Astrocyte (in vitro differentiated cells and primary cell): Measurements from ENCODE around the gene PPP1R14C. TPM values are rescaled to one million over a fixed set of nuclear protein-coding genes. Genes with fewer than 3 reads are reported as not detected.

Experiments used
- DNase-seq: peaks from one replicate; pipeline ENCODE4 v3.0.0-alpha.2; 2010; ENCODE audit warnings: low read depth
- FAIRE-seq: peaks from 2 replicates; lab custom pipeline; 2011; peaks lifted over from hg19 to GRCh38; lab: Jason Lieb, UNC
- H2AFZ ChIP-seq: 2 replicates; pipeline ENCODE4 v1.6.0; 2012; ENCODE audit warnings: low read depth, low read length, inconsistent platforms
- H3K27ac ChIP-seq: 2 replicates; pipeline ENCODE4 v1.5.1; 2011; ENCODE audit warnings: low read depth, low read length, inconsistent platforms
- H3K27me3 ChIP-seq: 2 replicates; pipeline ENCODE4 v1.6.0; 2011; ENCODE audit warnings: low read length, inconsistent platforms; ENCODE audit not compliant: insufficient read depth
- H3K36me3 ChIP-seq: 2 replicates; pipeline ENCODE4 v1.5.1; 2011; ENCODE audit warnings: low read length, inconsistent platforms; ENCODE audit not compliant: insufficient read depth
- H3K4me1 ChIP-seq: 2 replicates; pipeline ENCODE4 v1.5.1; 2011; ENCODE audit warnings: low read length, inconsistent platforms; ENCODE audit not compliant: insufficient read depth
- H3K4me2 ChIP-seq: 2 replicates; pipeline ENCODE4 v1.6.0; 2012; ENCODE audit warnings: low read length, inconsistent platforms
- H3K4me3 ChIP-seq: 2 replicates; pipeline ENCODE4 v1.5.1; 2011; ENCODE audit warnings: low read depth, mild to moderate bottlenecking, low read length, inconsistent platforms; ENCODE audit not compliant: insufficient read depth
- H3K79me2 ChIP-seq: 2 replicates; pipeline ENCODE4 v1.6.0; 2012; ENCODE audit warnings: mild to moderate bottlenecking, low read length, inconsistent platforms; ENCODE audit not compliant: insufficient read depth
- H3K9ac ChIP-seq: 2 replicates; pipeline ENCODE4 v1.6.0; 2012; ENCODE audit warnings: mild to moderate bottlenecking, low read length, inconsistent platforms
- H3K9me3 ChIP-seq: 2 replicates; pipeline ENCODE4 v1.5.1; 2012; ENCODE audit warnings: low read depth, mild to moderate bottlenecking, low read length, inconsistent platforms; ENCODE audit not compliant: insufficient read depth
- H4K20me1 ChIP-seq: 2 replicates; pipeline ENCODE4 v1.6.0; 2012; ENCODE audit warnings: low read length, inconsistent platforms; ENCODE audit not compliant: insufficient read depth
- H3K27ac Mint-ChIP-seq: one replicate; pipeline ENCODE4 v1.8.0; 2021; ENCODE audit warnings: mild to moderate bottlenecking, mixed read lengths; ENCODE audit not compliant: unreplicated experiment
- H3K27me3 Mint-ChIP-seq: one replicate; pipeline ENCODE4 v1.8.0; 2021; ENCODE audit warnings: low read depth, mixed read lengths; ENCODE audit not compliant: unreplicated experiment
- H3K36me3 Mint-ChIP-seq: one replicate; pipeline ENCODE4 v1.8.0; 2021; ENCODE audit warnings: low read depth, mixed read lengths; ENCODE audit not compliant: unreplicated experiment
- H3K4me1 Mint-ChIP-seq: one replicate; pipeline ENCODE4 v1.8.0; 2021; ENCODE audit warnings: low read depth, mixed read lengths; ENCODE audit not compliant: unreplicated experiment
- H3K4me3 Mint-ChIP-seq: one replicate; pipeline ENCODE4 v1.8.0; 2021; ENCODE audit warnings: mild to moderate bottlenecking, moderate library complexity, mixed read lengths; ENCODE audit not compliant: unreplicated experiment
- H3K9me3 Mint-ChIP-seq: one replicate; pipeline ENCODE4 v1.8.0; 2021; ENCODE audit warnings: mild to moderate bottlenecking, mixed read lengths; ENCODE audit not compliant: unreplicated experiment
- CTCF ChIP-seq: IDR thresholded peaks from 2 replicates; pipeline ENCODE4 v1.5.1; 2011; ENCODE audit warnings: low read depth, mild to moderate bottlenecking, inconsistent platforms, low read length, moderate library complexity; ENCODE audit not compliant: insufficient read depth
- EZH2 ChIP-seq: IDR thresholded peaks from 2 replicates; pipeline ENCODE4 v1.6.1; 2012; ENCODE audit warnings: mild to moderate bottlenecking, low read length, inconsistent platforms; ENCODE audit not compliant: insufficient read depth
- total RNA-seq: library from RNA; stranded (reverse); gene quantifications from 2 replicates; pipeline ENCODE4 v1.2.1, GENCODE V29; 2021

Gene PPP1R14C
- total RNA-seq, 1 donor from 2014 or later = 3.9 TPM

- H3K4me1 ChIP-seq = peaks cover 20% of the 10 kb centered on the region
- H3K36me3 ChIP-seq = no peaks in the 10 kb centered on the region
- Mint-ChIP-seq H3K4me3 (no peak overlapping the region), H3K36me3 (peaks cover 5% of the 10 kb centered on the region), H3K4me1 (peaks cover 33% of the 10 kb centered on the region), H3K27me3 (no peaks in the 10 kb centered on the region), H3K27ac (no peak overlapping the region), H3K9me3 (peaks cover 3% of the 10 kb centered on the region)
- no peak overlapping the region for H3K9ac ChIP-seq
- no peak overlapping the region for H3K27ac ChIP-seq
- no peak overlapping the region for H3K4me3 ChIP-seq
- H3K4me2 ChIP-seq = no peak overlapping the region
- FAIRE-seq = no peak
- no peaks in the 10 kb centered on the region for H3K9me3 ChIP-seq
- no peak overlapping the region for H2AFZ ChIP-seq
- no peak for DNase-seq
- H3K27me3 ChIP-seq = no peaks in the 10 kb centered on the region
- H3K79me2 ChIP-seq = no peaks in the 10 kb centered on the region
- TF ChIP-seq EZH2 (no peak), CTCF (no peak)
- H4K20me1 ChIP-seq = no peaks in the 10 kb centered on the region
Measured at GRCh38 chr6:150233843-150234269, 91.0 kb downstream of the PPP1R14C start.

- Histone ChIP-seq H3K4me3 (no peak overlapping the region), H3K27ac (no peak overlapping the region), H3K9ac (no peak overlapping the region), H2AFZ (no peak overlapping the region), H3K27me3 (no peaks in the 10 kb centered on the region), H3K79me2 (no peaks in the 10 kb centered on the region), H3K36me3 (no peaks in the 10 kb centered on the region), H4K20me1 (no peaks in the 10 kb centered on the region), H3K4me2 (no peak overlapping the region), H3K4me1 (peaks cover 10% of the 10 kb centered on the region), H3K9me3 (no peaks in the 10 kb centered on the region)
- Mint-ChIP-seq H3K27me3 (no peaks in the 10 kb centered on the region), H3K4me1 (peaks cover 22% of the 10 kb centered on the region), H3K36me3 (peaks cover 5% of the 10 kb centered on the region), H3K27ac (no peak overlapping the region), H3K4me3 (no peak overlapping the region), H3K9me3 (peaks cover 5% of the 10 kb centered on the region)
- DNase-seq = no peak
- TF ChIP-seq CTCF = no peak
- TF ChIP-seq EZH2 = no peak
- FAIRE-seq = no peak
Measured at GRCh38 chr6:150235218-150235617, 92.4 kb downstream of the PPP1R14C start.

GRCh38 chr6:150236114-150236513 lies 93.3 kb downstream of the PPP1R14C start:
- Histone ChIP-seq H3K9me3 (no peaks in the 10 kb centered on the region), H3K9ac (no peak overlapping the region), H3K4me3 (no peak overlapping the region), H3K4me2 (no peak overlapping the region), H3K36me3 (no peaks in the 10 kb centered on the region), H2AFZ (no peak overlapping the region), H4K20me1 (no peaks in the 10 kb centered on the region), H3K79me2 (no peaks in the 10 kb centered on the region), H3K27me3 (no peaks in the 10 kb centered on the region), H3K27ac (no peak overlapping the region), H3K4me1 (peaks cover 2% of the 10 kb centered on the region)
- Mint-ChIP-seq H3K36me3 (peaks cover 5% of the 10 kb centered on the region), H3K27me3 (no peaks in the 10 kb centered on the region), H3K27ac (no peak overlapping the region), H3K4me3 (no peak overlapping the region), H3K4me1 (peaks cover 13% of the 10 kb centered on the region), H3K9me3 (peaks cover 5% of the 10 kb centered on the region)
- DNase-seq = no peak
- TF ChIP-seq EZH2 (no peak), CTCF (no peak)
- FAIRE-seq = no peak
